Measurements from ENCODE around the gene CDKN2C.
"Not testable (repeated sequence)": the region's sequence is repeated elsewhere in the genome, so short reads cannot be mapped to it uniquely, and the experiment has no call there.

The CDKN2C gene

DNA sequence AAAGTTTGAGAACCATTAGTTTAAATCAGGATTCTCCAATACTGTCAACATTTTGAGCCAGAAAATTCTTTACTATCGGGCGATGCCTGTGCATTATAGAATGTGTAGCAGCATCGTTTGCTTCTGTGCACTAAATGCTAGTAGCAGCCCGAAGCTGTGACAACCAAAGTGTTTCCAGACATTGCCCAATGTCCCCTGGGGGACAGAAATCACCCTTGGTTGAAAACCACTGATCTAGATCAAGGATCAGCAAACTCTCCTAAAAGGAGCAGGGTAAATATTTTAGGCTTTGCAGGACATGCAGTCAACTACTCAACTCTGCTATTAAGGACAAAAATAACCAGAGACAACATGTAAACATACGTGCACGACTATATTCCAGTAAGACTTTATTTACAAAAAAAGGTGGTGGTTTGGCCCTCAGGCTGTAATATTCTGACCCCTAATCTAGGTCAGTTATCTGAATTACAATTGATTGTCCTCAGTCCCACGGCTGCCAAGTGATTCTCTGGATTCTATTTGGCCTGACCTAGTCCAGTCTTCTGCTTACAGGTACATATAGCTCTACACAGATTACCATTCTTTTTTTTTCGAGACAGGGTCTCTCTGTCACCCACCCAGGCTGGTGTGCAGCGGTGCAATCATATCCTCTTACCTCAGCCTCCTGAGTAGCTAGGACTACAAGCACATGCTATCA lies 20.6 kb upstream of the CDKN2C start:
- TF ChIP-seq, protein P1, sequence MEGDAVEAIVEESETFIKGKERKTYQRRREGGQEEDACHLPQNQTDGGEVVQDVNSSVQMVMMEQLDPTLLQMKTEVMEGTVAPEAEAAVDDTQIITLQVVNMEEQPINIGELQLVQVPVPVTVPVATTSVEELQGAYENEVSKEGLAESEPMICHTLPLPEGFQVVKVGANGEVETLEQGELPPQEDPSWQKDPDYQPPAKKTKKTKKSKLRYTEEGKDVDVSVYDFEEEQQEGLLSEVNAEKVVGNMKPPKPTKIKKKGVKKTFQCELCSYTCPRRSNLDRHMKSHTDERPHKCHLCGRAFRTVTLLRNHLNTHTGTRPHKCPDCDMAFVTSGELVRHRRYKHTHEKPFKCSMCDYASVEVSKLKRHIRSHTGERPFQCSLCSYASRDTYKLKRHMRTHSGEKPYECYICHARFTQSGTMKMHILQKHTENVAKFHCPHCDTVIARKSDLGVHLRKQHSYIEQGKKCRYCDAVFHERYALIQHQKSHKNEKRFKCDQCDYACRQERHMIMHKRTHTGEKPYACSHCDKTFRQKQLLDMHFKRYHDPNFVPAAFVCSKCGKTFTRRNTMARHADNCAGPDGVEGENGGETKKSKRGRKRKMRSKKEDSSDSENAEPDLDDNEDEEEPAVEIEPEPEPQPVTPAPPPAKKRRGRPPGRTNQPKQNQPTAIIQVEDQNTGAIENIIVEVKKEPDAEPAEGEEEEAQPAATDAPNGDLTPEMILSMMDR (IDR thresholded peaks at IDR 0.05; ENCODE audit: borderline replicate concordance, insufficient read depth, low read depth, low read length): no peak
- H3K4me3 ChIP-seq (ENCODE audit: low read depth, low read length): no peak overlapping the region

DNA sequence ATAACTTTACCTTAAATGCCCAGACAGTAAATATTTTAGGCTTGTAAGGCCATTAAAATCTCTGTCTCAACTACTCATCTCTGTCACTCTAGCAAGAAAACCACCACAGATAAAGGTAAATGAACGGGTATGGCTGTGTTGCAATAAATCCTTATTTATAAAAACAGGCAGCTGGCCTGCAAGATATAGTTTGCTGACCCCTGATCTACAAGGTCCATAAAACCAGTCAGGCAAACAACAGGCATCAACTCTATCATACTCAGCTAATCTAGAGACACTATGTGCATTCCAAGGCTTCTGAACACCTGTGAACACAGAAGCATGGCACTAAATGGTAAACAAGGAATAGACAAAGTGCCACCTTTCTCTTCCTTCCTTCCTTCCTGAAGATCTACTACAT lies 19.6 kb upstream of the CDKN2C start:
- TF ChIP-seq, protein P1 (IDR thresholded peaks at IDR 0.05; ENCODE audit: borderline replicate concordance, insufficient read depth, low read depth, low read length): no peak
- no peak overlapping the region for H3K4me3 ChIP-seq (ENCODE audit: low read depth, low read length)

DNA sequence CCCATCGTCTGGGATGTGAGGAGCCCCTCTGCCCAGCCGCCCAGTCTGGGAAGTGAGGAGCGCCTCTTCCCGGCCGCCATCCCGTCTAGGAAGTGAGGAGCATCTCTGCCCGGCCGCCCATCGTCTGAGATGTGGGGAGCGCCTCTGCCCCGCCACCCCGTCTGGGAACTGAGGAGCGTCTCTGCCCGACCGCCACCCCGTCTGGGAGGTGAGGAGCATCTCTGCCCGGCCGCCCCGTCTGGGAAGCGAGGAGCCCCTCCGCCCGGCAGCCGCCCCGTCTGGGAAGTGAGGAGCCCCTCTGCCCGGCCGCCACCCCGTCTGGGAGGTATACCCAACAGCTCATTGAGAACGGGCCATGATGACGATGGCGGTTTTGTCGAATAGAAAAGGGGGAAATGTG lies 17.5 kb upstream of the CDKN2C start:
- H3K4me3 ChIP-seq (ENCODE audit: low read depth, low read length): not testable (repeated sequence)

DNA sequence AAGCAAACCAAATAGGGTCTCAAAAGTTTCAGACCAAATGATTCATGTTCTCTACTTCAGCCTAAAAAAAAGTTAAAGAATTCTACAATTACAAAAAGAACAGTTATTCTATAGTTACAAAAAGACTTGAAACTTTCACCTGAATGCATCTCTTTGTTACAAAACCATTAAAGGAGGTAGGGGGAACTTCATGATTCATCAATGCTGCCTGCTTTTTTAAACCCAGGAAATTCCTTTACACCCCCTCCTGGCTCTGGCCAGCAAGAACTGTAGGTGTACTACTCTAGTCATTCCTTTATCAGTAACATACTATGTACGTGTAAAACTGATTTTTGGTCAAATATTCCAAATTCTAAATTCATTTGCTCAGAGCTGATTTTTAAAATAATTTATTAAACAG lies 14.9 kb upstream of the CDKN2C start:
- H3K4me3 ChIP-seq (ENCODE audit: low read depth, low read length): no peak overlapping the region
- TF ChIP-seq, protein P1 (IDR thresholded peaks at IDR 0.05; ENCODE audit: borderline replicate concordance, insufficient read depth, low read depth, low read length): no peak

DNA sequence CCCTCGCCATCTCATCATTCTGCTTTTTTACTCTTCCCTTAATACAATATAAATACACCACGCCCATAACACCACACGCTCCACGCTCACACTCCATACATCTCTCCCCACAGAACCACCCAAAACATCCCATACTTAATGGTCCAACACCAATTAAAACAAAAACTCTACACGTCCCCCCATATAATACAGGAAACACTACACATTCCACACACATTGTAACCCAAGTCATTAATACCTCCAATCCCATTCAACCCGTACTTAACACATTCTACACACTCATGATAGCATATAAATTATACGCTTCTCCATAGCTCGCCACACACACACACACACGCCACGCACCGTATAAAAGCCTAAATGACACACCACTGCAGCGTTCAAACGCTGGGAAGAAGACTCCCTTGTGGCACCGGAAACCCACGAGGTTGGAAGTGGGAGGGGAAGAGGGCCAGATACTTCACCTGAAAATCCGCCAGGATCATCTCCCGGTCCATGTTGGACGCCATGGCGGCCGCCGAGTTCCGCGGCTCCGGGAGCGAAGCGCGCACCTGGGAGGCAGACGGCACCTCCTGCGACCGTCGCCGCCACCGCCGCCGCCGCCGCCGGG lies 10.6 kb upstream of the CDKN2C start:
- TF ChIP-seq, protein P1 (IDR thresholded peaks at IDR 0.05; ENCODE audit: borderline replicate concordance, insufficient read depth, low read depth, low read length): no peak
- H3K4me3 ChIP-seq (ENCODE audit: low read depth, low read length): peak overlapping the region; percentile 88

DNA sequence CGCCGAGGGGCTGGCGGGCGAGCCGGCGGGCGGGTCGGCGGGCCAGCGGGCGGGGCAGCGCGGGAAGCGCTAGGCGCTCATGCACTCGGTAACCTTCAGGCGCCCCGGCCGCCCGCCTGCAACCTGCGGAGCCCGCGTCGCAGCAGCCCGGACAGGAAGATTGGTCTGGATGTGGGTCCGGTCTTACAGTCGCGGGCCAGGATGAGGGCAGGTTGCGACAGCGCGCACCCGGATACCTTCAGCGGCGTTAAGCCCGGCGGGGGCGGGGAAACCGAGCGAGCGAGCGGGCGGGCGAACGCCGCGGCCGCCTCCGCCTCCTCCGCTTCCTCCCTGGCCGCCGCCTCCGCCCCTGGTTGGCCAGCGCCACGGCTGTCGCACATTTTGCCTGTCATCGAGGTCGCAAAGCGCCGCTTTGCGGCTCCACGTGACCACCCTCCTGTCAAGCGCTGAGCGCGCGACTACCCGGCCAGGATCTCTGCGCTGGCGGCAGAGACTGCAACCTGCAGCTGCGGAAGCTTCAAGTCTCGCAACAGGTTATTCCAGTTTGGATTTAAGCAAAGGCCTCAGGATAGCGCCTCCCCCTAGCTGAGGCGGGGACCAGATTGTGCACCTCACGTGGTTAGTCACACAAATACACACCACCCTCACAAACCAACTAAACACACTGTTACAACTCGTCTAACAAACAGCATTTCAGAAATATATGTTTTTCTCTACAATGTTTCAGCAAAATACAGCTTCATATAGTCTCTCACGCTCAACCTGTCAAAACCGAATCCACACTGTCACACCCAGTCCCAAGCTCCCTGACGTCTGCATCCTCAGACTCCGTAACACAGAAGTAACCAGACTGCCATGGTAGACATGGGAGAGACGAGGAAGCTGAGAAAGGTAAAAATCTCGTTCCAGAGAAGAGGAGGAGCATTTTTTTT lies 9.9 kb upstream of the CDKN2C start, which contains the start of gene FAF1:
Gene FAF1, minus strand, starts transcription at position 355 of the 932 bp plus-strand sequence. CDS start 456 bp downstream, outside the sequence.
- H3K4me3 ChIP-seq (ENCODE audit: low read depth, low read length): peak within 1 kb of the TSS; percentile 88
- TF ChIP-seq, protein P1 (IDR thresholded peaks at IDR 0.05; ENCODE audit: borderline replicate concordance, insufficient read depth, low read depth, low read length): peak; percentile 31

DNA sequence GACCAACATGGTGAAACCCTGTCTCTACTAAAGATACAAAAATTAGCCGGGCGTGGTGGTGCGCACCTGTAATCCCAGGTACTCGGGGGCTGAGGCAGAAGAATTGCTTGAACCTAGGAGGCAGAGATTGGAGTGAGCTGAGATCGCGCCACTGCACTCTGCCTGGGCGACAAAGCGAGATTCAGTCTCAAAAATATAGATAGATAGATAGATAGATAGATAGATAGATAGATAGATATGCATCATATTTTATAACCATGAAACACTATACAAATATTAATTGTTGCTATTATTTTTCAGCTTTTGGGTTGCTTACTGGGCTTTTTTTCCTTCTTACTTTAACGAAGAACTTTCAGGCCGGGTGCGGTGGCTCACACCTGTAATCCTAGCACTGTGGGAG lies 5.2 kb upstream of the CDKN2C start:
- no peak overlapping the region for H3K4me3 ChIP-seq (ENCODE audit: low read depth, low read length)
- TF ChIP-seq, protein P1 (IDR thresholded peaks at IDR 0.05; ENCODE audit: borderline replicate concordance, insufficient read depth, low read depth, low read length): no peak

Measured in GM12875 (cell line).